Mesenteric fat pad (tissue), 1 donor: Measurements from ENCODE around the gene TTC33. TPM values are rescaled to one million over a fixed set of nuclear protein-coding genes. Genes with fewer than 3 reads are reported as not detected.
"Not testable (repeated sequence)": the region's sequence is repeated elsewhere in the genome, so short reads cannot be mapped to it uniquely, and the experiment has no call there.

Experiments
- DNase-seq: peaks from one replicate; pipeline ENCODE4 v3.0.0-alpha.2; 2020; ENCODE audit warnings: low spot score
- total RNA-seq: library from RNA; stranded (reverse); fragmentation: NEBNext Ultra II Directional; extraction: Animal tissue kit (Norgen Biotek cat#: 25700); gene quantifications from one replicate; pipeline ENCODE4 v1.2.1, GENCODE V29; 2021
- donor health status: DM: yes; HTN: yes; CAD: no.

Gene TTC33
- total RNA-seq, 1 donor from 2014 or later: 7.9 TPM

- no peak for DNase-seq
Measured at GRCh38 chr5:40780199-40780598, 24.4 kb upstream of the TTC33 start.

GRCh38 chr5:40779561-40779960, 23.8 kb upstream of the TTC33 start:
- DNase-seq: no peak

GRCh38 chr5:40778133-40778532, 22.4 kb upstream of the TTC33 start:
- DNase-seq: no peak

GRCh38 chr5:40776658-40776977, 20.9 kb upstream of the TTC33 start:
- no peak for DNase-seq

- no peak for DNase-seq
Measured at GRCh38 chr5:40775846-40776657, 20.3 kb upstream of the TTC33 start.

GRCh38 chr5:40775085-40775845, 19.5 kb upstream of the TTC33 start:
- DNase-seq: no peak

GRCh38 chr5:40774623-40775022, 18.9 kb upstream of the TTC33 start:
- DNase-seq: no peak

GRCh38 chr5:40770764-40771163, 15.0 kb upstream of the TTC33 start:
- DNase-seq: no peak

- DNase-seq: no peak
Measured at GRCh38 chr5:40762705-40763104, 6.9 kb upstream of the TTC33 start.

GRCh38 chr5:40757400-40757799, 1.6 kb upstream of the TTC33 start:
- no peak for DNase-seq

- no peak for DNase-seq
Measured at GRCh38 chr5:40755093-40755406, 711 bp downstream of the TTC33 start.

- DNase-seq: no peak
Measured at GRCh38 chr5:40754381-40755092, 1.2 kb downstream of the TTC33 start.

GRCh38 chr5:40746703-40747102, 9.1 kb downstream of the TTC33 start:
- no peak for DNase-seq

- no peak for DNase-seq
Measured at GRCh38 chr5:40743771-40744170, 12.0 kb downstream of the TTC33 start.

- DNase-seq: no peak
Measured at GRCh38 chr5:40738502-40738901, 17.3 kb downstream of the TTC33 start.

- no peak for DNase-seq
Measured at GRCh38 chr5:40736103-40736875, 19.5 kb downstream of the TTC33 start.

GRCh38 chr5:40735609-40736008, 20.2 kb downstream of the TTC33 start:
- DNase-seq: no peak

GRCh38 chr5:40734986-40735385, 20.8 kb downstream of the TTC33 start:
- DNase-seq: no peak

GRCh38 chr5:40733879-40734563, 21.7 kb downstream of the TTC33 start:
- DNase-seq: no peak

- no peak for DNase-seq
Measured at GRCh38 chr5:40733434-40733833, 22.3 kb downstream of the TTC33 start.

GRCh38 chr5:40722497-40722911, 33.3 kb downstream of the TTC33 start:
- not testable (repeated sequence) for DNase-seq
